Bone marrow (tissue), 2 donors: ENCODE measurements around the gene NRN1.

ENCODE experiments used
- DNase-seq, 2 donors: peaks; one replicate each; lab custom pipeline; 2025; lab: John Stamatoyannopoulos, UW

The NRN1 gene

GRCh38 chr6:6002005-6002847 is 4.5 kb downstream of the NRN1 start:
- DNase-seq = no peak

- DNase-seq = no peak
Observed at GRCh38 chr6:6001443-6001842, 5.3 kb downstream of the NRN1 start.

- DNase-seq = no peak
Observed at GRCh38 chr6:5999688-6000608, 6.8 kb downstream of the NRN1 start.

GRCh38 chr6:5998711-5999687 is 7.7 kb downstream of the NRN1 start:
- no peak for DNase-seq

- no peak for DNase-seq
Observed at GRCh38 chr6:5998236-5998635, 8.5 kb downstream of the NRN1 start.

- no peak for DNase-seq
Observed at GRCh38 chr6:5997420-5997987, 9.2 kb downstream of the NRN1 start.

- DNase-seq = no peak
Observed at GRCh38 chr6:5996714-5997419, 9.9 kb downstream of the NRN1 start.

GRCh38 chr6:5995949-5996713 is 10.6 kb downstream of the NRN1 start:
- no peak for DNase-seq

- DNase-seq = no peak
Observed at GRCh38 chr6:5995658-5995948, 11.1 kb downstream of the NRN1 start.

- no peak for DNase-seq
Observed at GRCh38 chr6:5994999-5995657, 11.6 kb downstream of the NRN1 start.

- DNase-seq = no peak
Observed at GRCh38 chr6:5994234-5994998, 12.3 kb downstream of the NRN1 start.

GRCh38 chr6:5992551-5993225 is 14.0 kb downstream of the NRN1 start:
- no peak for DNase-seq

GRCh38 chr6:5990786-5991185 is 15.9 kb downstream of the NRN1 start:
- no peak for DNase-seq

- no peak for DNase-seq
Observed at GRCh38 chr6:5989141-5989723, 17.5 kb downstream of the NRN1 start.

- DNase-seq = no peak
Observed at GRCh38 chr6:5986861-5987260, 19.9 kb downstream of the NRN1 start.

- no peak for DNase-seq
Observed at GRCh38 chr6:5984150-5985089, 22.3 kb downstream of the NRN1 start.
